Left ventricle myocardium superior (tissue), 1 donor: ENCODE results near the gene ZNF106. TPM values are rescaled to one million over a fixed set of nuclear protein-coding genes. Genes with fewer than 3 reads are reported as not detected.

Source experiments
- ATAC-seq: fragments of 200-7000 bp; cut with Tn5 transposase; one replicate; pipeline ENCODE4 v1.9.1; 2020; ENCODE audit warnings: mild to moderate bottlenecking, moderate library complexity
- DNase-seq: peaks from one replicate; pipeline ENCODE4 v3.0.0-alpha.2; 2020
- intact Hi-C: fragments of 100-400 bp; cut with micrococcal nuclease; formaldehyde crosslinking; loops from one replicate; pipeline ENCODE4 v1.11.0; 2022
- total RNA-seq: library from RNA; stranded (reverse); fragmentation: NEBNext Ultra II Directional; extraction: Animal tissue kit (Norgen Biotek cat#: 25700); gene quantifications from one replicate; pipeline ENCODE4 v1.2.1, GENCODE V29; 2021
- donor health status: DM: no; HTN: yes; CAD: no; lungs with severe emphysema.

The ZNF106 gene
- total RNA-seq, 1 donor from 2014 or later, result 558 TPM

DNA sequence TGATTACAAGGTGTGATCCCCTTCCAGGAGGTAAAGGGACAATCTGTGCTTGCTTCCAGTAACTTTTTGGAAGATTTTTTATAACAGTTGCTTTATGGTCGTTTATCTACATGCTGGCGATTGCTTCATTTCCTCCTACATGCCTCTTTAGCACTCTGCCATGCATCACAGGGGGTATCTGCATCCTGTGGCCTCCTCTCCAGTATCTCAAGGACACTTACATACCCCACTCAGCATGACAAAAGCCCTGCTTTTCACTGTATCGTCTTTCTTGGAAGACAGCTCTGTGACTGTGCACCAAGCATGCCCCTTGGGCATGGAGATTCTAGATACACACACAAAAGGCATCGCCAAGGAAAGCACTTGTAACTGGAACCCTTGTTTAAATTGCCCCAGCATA lies 106.3 kb downstream of the ZNF106 start:
- DNase-seq, result no peak
- intact Hi-C loops, result no loop called here
- ATAC-seq, result no peak

DNA sequence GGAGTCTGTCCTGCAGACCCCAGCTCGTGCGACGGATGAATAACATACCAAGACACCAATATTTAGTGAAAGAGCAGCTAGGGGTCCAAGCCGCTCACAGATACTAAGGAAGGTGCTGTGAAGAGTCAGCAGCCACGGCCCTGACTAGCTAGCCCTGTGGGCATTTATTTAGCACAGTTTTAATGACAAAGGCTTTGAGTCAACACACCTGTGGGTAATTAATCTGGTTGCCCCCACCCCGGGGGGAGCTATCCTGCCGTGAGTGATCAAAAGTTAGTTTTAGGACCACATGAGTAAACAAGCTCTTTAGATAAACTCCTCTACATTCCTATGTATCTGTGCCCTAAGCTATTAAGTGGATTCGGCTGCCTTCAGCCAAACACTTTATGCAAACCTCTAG lies 112.9 kb downstream of the ZNF106 start:
- ATAC-seq (no peak), DNase-seq (no peak)
- intact Hi-C loops, result no loop called here

DNA sequence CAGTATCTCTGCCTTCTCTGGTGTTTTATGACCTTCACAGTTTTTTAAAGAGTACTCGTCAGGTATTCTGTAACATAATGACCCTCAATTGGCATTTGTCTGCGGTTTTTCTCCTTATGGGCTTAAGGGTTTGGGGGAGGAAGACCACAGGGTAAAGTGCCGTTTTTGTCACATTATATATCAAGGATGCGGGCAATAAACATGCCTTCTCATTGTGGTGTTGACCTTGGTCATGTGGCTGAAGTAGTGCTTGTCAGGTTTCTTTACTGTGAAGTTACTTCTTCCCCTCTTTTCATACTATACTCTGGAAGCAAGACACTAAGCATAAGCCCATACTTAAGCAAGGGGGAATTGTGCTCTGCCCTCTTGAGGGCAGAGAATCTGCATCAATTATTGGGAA lies 115.0 kb downstream of the ZNF106 start:
- ATAC-seq, result no peak
- intact Hi-C loops, result no loop called here
- no peak for DNase-seq

DNA sequence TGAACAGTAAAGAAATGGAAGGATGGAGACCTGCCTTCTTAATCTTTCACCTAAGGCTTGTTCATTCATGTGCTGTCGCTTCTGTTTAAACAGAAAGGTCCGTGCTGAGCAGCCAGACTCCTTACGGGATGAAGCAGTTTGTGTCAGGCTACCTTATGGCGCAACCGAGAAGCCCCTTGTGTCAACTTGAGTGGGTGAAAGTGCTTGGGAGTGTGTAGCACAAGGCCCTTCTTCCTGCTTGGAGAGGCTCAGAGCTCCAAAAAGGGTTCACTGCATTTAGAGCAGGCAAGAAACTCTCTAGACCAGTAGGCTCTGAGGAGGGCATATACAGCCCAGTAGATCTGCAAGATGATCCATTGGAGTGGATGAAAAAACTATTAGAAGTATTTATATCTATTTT lies 115.7 kb downstream of the ZNF106 start:
- ATAC-seq (no peak), DNase-seq (no peak)
- intact Hi-C loops, result no loop called here

DNA sequence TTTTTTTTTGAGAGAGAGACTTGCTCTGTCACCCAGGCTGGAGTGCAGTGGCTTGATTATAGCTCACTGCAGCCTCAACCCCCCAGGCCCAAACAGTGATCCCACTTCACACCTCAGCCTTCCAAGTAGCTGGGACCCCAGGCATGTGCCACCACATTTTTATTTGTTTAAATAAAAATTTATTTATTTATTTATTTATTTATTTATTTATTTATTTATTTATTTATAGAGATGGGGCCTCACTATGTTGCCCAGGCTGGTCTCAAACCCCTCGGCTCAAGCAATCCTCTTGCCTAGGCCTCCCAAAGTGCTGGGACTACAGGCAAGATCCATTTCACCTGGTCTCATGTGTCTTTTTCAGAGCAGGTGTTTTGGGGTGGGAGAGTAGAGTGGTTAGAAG lies 116.1 kb downstream of the ZNF106 start:
- intact Hi-C loops, result no loop called here
- DNase-seq (no peak), ATAC-seq (no peak)

DNA sequence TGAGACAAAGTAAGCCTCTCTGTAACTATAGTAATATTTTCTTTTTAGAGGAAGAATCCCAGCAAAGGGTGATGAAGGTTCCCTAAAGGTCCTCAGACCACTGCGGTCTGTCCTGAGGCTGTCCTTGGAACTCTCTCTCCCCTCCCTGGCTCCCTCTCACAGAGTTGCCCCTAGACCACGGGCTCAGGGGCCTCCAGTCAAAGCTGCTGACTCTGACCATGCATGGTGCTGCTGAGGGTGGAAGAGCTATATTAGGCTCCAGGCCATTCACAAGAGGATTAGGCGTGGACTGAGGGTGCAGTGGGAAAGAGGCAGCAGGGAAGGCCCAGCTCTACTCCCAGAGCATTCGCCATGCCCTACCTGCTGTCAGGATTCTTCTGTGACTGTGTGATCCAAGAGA lies 117.0 kb downstream of the ZNF106 start:
- no peak for ATAC-seq
- intact Hi-C loops, result no loop called here

GRCh38 chr15:42373274-42373673 lies 117.7 kb downstream of the ZNF106 start:
- intact Hi-C loops, result no loop called here
- DNase-seq (peak; percentile 82), ATAC-seq (peak; percentile 84)

More for the DNA sequence above, 117.0 kb downstream of the ZNF106 start:
- DNase-seq, result no peak

- DNase-seq (no peak), ATAC-seq (no peak)
- intact Hi-C loops, result no loop called here
Measured at GRCh38 chr15:42371096-42371495, 119.8 kb downstream of the ZNF106 start.

DNA sequence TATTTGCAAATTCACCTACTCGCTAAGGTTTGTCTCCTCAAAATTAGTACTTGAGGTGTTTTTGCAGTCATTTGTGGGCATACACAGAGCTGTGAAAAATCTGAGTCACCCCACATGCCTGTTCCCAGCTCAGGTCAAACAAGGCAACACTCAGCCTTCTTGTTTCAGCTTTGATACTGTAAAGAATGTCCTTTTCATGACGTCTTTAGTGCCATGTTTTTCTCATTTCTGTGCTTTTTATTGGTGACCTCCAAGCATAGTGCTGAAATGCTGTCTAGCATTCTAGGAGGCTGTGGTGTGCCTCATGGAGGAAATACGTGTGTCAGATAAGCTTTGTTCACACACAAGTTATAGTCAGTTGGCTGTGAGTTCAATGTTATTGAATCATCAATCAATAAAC lies 122.8 kb downstream of the ZNF106 start:
- DNase-seq, result no peak
- intact Hi-C loops, result no loop called here
- ATAC-seq, result no peak

- ATAC-seq (no peak), DNase-seq (no peak)
- intact Hi-C loops, result no loop called here
Measured at GRCh38 chr15:42367041-42367440, 123.9 kb downstream of the ZNF106 start.

GRCh38 chr15:42365921-42366550 lies 124.9 kb downstream of the ZNF106 start:
- ATAC-seq (no peak), DNase-seq (no peak)
- intact Hi-C loops, result no loop called here

DNA sequence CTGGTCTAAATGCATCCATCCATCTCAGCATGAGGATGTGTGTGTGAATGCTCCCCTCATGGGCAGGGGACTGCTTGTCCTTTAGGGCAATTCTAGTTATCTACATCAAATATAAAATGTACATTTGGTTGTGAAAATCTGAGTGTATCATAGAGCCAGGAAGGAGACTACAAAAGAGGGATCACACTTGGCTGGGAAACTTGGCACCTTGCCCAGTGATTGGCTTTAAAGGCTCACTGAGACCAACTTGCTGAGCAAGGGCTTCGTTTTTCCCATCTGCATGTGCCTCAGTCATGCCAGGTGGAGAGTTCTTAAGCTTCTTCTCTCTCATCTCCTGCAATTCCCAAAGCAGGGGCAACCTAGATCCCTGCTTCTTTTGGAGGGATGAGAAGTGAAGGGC lies 126.4 kb downstream of the ZNF106 start:
- DNase-seq, result no peak
- intact Hi-C loops, result no loop called here

GRCh38 chr15:42363942-42364341 lies 127.0 kb downstream of the ZNF106 start:
- intact Hi-C loops, result no loop called here
- DNase-seq, result no peak

More for the DNA sequence above, 126.4 kb downstream of the ZNF106 start:
- ATAC-seq, result no peak

DNA sequence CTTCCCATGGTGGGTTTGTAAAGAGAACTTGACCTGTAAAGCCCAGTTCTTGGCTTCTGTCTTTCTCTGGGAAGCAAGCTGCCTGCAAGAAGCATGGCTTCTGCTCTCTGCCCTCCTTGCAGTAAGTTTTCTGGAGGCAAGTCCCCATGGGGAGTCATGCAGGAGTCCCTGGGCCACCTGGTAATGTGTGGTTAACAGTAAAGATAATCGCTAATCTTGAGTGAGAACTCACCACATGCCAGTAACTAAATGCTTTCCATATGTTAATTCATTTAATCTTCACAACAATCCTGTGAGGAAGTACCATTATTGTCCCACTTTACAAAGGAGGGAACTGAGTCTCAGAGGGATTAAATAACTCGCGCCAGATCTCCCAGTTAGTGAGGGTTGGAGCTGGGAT lies 127.5 kb downstream of the ZNF106 start:
- intact Hi-C loops, result no loop called here
- ATAC-seq (no peak), DNase-seq (no peak)

More at GRCh38 chr15:42363942-42364341, 127.0 kb downstream of the ZNF106 start:
- no peak for ATAC-seq

Other genes starting within 250 kb of the ZNF106 start
- gene GANC, start 217.9 kb downstream of the ZNF106 start, total RNA-seq, result 16.4 TPM
- gene TMEM87A, start 217.7 kb downstream of the ZNF106 start, total RNA-seq, result 16.4 TPM
- gene CAPN3, start 131.6 kb downstream of the ZNF106 start, total RNA-seq, result 3.8 TPM
- 23.8 TPM for gene SNAP23, start 4.5 kb upstream of the ZNF106 start, total RNA-seq
- gene LRRC57, start 57.7 kb upstream of the ZNF106 start, total RNA-seq, result 14.0 TPM
- 12.2 TPM for gene HAUS2, start 57.7 kb upstream of the ZNF106 start, total RNA-seq
- 6.9 TPM for gene STARD9, start 84.5 kb upstream of the ZNF106 start, total RNA-seq
- 4.8 TPM for gene CDAN1, start 246.0 kb upstream of the ZNF106 start, total RNA-seq